GM12878 (cell line): Measurements from ENCODE around the gene MB21D2. TPM values are rescaled to one million over a fixed set of nuclear protein-coding genes. Genes with fewer than 3 reads are reported as not detected.
A peak's percentile ranks its signal among the peaks of the same experiment; 100 is the strongest.

Source experiments
- ATAC-seq: fragments of 200-7000 bp; cut with Tn5 transposase; 3 replicates; pipeline ENCODE4 v1.9.1; 2020; ENCODE audit warnings: mild to moderate bottlenecking, moderate library complexity
- BruUV-seq: library from RNA; stranded (reverse); fragments of 400-500 nt; replicated peaks from 2 replicates; lab custom pipeline; 2021; lab: Mats Ljungman, UMichigan
- CTCF ChIA-PET: fragments of 300-600 bp; sonication (Branson Sonifier 250); formaldehyde crosslinking; extraction: SDS; loops from one replicate; lab custom pipeline; 2021; ENCODE audit warnings: inconsistent platforms; lab: Yijun Ruan, JAX
- POLR2A ChIA-PET: fragments of 350-600 bp; formaldehyde crosslinking; extraction: SDS; loops from one replicate; lab custom pipeline; 2021; ENCODE audit warnings: inconsistent platforms; lab: Charles Lee
- RAD21 ChIA-PET: fragments of 300-600 bp; sonication (Branson Sonifier 250); formaldehyde crosslinking; loops from one replicate; lab custom pipeline; 2023; ENCODE audit warnings: antibody characterized with exemption; ENCODE audit not compliant: unreplicated experiment; lab: Charles Lee
- SMC1A ChIA-PET: fragments of 300-600 bp; sonication (Branson Sonifier 250); formaldehyde crosslinking; loops from one replicate; lab custom pipeline; 2023; ENCODE audit not compliant: unreplicated experiment, uncharacterized antibody; lab: Charles Lee
- DNase-seq: peaks from one replicate; pipeline ENCODE4 v3.0.0-alpha.2; 2011; ENCODE audit warnings: low read depth, low spot score
- FAIRE-seq: peaks from 3 replicates; lab custom pipeline; 2011; peaks lifted over from hg19 to GRCh38; lab: Jason Lieb, UNC
- H2AFZ ChIP-seq: 2 replicates; pipeline ENCODE4 v1.6.0; 2011; ENCODE audit warnings: low read depth, low read length, control low read depth; ENCODE audit not compliant: control insufficient read depth
- H3K27ac ChIP-seq: 2 replicates; pipeline ENCODE4 v1.5.1; 2011; ENCODE audit warnings: control low read depth; ENCODE audit not compliant: control insufficient read depth, insufficient read depth
- H3K27me3 ChIP-seq, 2 experiments: replicated peaks in 1 of 2; 2 replicates each; pipeline versions ENCODE4 v1.6.0 to v1.6.1; 2011; ENCODE audit warnings: low read length in 1 of 2; ENCODE audit not compliant: control insufficient read depth in 2 of 2, insufficient read depth in 2 of 2
- H3K36me3 ChIP-seq, 2 experiments: 2 replicates each; pipeline ENCODE4 v1.5.1; 2011; ENCODE audit warnings: low read length in 1 of 2; ENCODE audit not compliant: control insufficient read depth in 2 of 2, insufficient read depth in 2 of 2
- H3K4me1 ChIP-seq: 2 replicates; pipeline ENCODE4 v1.6.1; 2011; ENCODE audit warnings: mild to moderate bottlenecking, low read length, moderate library complexity, mixed read lengths; ENCODE audit not compliant: control insufficient read depth, insufficient read depth
- H3K4me2 ChIP-seq: 2 replicates; pipeline ENCODE4 v1.6.0; 2011; ENCODE audit warnings: control low read depth; ENCODE audit not compliant: control insufficient read depth, insufficient read depth
- H3K4me3 ChIP-seq: fragments of 200-600 bp; sonication (generic); 2 replicates; pipeline ENCODE4 v1.5.1; 2016
- H3K79me2 ChIP-seq: 2 replicates; pipeline ENCODE4 v1.6.0; 2011; ENCODE audit warnings: low read length; ENCODE audit not compliant: control insufficient read depth, insufficient read depth
- H3K9ac ChIP-seq: 2 replicates; pipeline ENCODE4 v1.8.0; 2011; ENCODE audit warnings: low read length, control low read depth, mixed read lengths; ENCODE audit not compliant: control insufficient read depth, insufficient read depth
- H3K9me3 ChIP-seq: replicated peaks from 3 replicates; pipeline ENCODE4 v1.5.1; 2011; ENCODE audit warnings: mild to moderate bottlenecking, low read length; ENCODE audit not compliant: control insufficient read depth, insufficient read depth
- H4K20me1 ChIP-seq: 2 replicates; pipeline ENCODE4 v1.6.0; 2011; ENCODE audit not compliant: control insufficient read depth, insufficient read depth
- BACH1 ChIP-seq: fragments of 450-650 bp; IDR thresholded peaks from 2 replicates; pipeline ENCODE4 v1.6.1; 2017; ENCODE audit warnings: mild to moderate bottlenecking, borderline replicate concordance
- BCLAF1 ChIP-seq: fragments of 450-650 bp; IDR thresholded peaks from 2 replicates; pipeline ENCODE4 v1.6.1; 2017; ENCODE audit warnings: antibody characterized with exemption, mild to moderate bottlenecking, moderate library complexity
- CBX3 ChIP-seq: fragments of 200-600 bp; sonication (generic); IDR thresholded peaks from 2 replicates; pipeline ENCODE4 v1.6.1; 2016; ENCODE audit warnings: low read depth, borderline replicate concordance
- CHD2 ChIP-seq: IDR thresholded peaks from 2 replicates; pipeline ENCODE4 v1.6.1; 2011; ENCODE audit warnings: low read depth, low read length, improper control_type of control experiment, borderline replicate concordance
- EZH2 ChIP-seq: IDR thresholded peaks from 2 replicates; pipeline ENCODE4 v1.6.1; 2012; ENCODE audit warnings: low read depth, mild to moderate bottlenecking, control low read depth, inconsistent platforms, low read length, borderline replicate concordance; ENCODE audit not compliant: control insufficient read depth
- KLF5 ChIP-seq: fragments of 450-650 bp; IDR thresholded peaks from 2 replicates; pipeline ENCODE4 v1.6.1; 2014; ENCODE audit warnings: mild to moderate bottlenecking; ENCODE audit not compliant: partially characterized antibody
- NKRF ChIP-seq: fragments of 450-650 bp; conservative IDR thresholded peaks from 2 replicates; pipeline ENCODE4 v1.6.1; 2017; ENCODE audit warnings: mild to moderate bottlenecking, moderate library complexity
- RBBP5 ChIP-seq: fragments of 200-600 bp; sonication (generic); conservative IDR thresholded peaks from 2 replicates; pipeline ENCODE4 v1.6.1; 2016
- RFX5 ChIP-seq: IDR thresholded peaks from 2 replicates; pipeline ENCODE4 v1.6.1; 2011; ENCODE audit warnings: low read depth, low read length, improper control_type of control experiment
- SIN3A ChIP-seq: IDR thresholded peaks from 2 replicates; pipeline ENCODE4 v1.6.1; 2012; ENCODE audit warnings: low read depth, low read length, improper control_type of control experiment
- SRF ChIP-seq, 2 experiments: IDR thresholded peaks; 2 replicates each; pipeline ENCODE4 v1.6.1; 2011; ENCODE audit warnings: low read depth in 2 of 2, low read length in 2 of 2, mild to moderate bottlenecking in 1 of 2, moderate library complexity in 1 of 2
- STAT1 ChIP-seq: fragments of 450-650 bp; conservative IDR thresholded peaks from 2 replicates; pipeline ENCODE4 v1.6.1; 2014; ENCODE audit warnings: antibody characterized with exemption, mild to moderate bottlenecking
- ZNF274 ChIP-seq: IDR thresholded peaks from one replicate; pipeline ENCODE4 v1.8.0; 2011; ENCODE audit not compliant: insufficient read length, insufficient read depth
- ZNF384 ChIP-seq: IDR thresholded peaks from 2 replicates; pipeline ENCODE4 v1.6.1; 2012; ENCODE audit warnings: low read depth, mild to moderate bottlenecking, low read length, improper control_type of control experiment, borderline replicate concordance
- WGBS: methylation state at CpG from one replicate; pipeline ENCODE4 v1.1.6; 2016; ENCODE audit warnings: low lambda C conversion rate; ENCODE audit not compliant: insufficient replicate concordance, insufficient coverage; ENCODE audit errors: missing lambda C conversion rate; 5-methylcytosine and 5-hydroxymethylcytosine counted together
- in situ Hi-C: fragments of 300-500 bp; cut with MboI; formaldehyde crosslinking; loops from 9 replicates; pipeline ENCODE4 v1.14.3; 2018; ENCODE audit warnings: mixed read lengths
- intact Hi-C: fragments of 100-400 bp; cut with micrococcal nuclease; formaldehyde crosslinking; loops from one replicate; pipeline ENCODE4 v1.14.2; 2022; ENCODE audit not compliant: unreplicated experiment
- polyA plus RNA-seq, 11 experiments: library from polyadenylated mRNA; depleted of rRNA in 4 of 11; unstranded in 6 of 11; stranded (reverse) in 5 of 11; fragments of >200 nt; fragmentation: Nextera tagmentation in 4 of 11; fragmentation: Illumina TruSeq in 1 of 11; extraction: Ambion mirVana in 4 of 11; extraction: Trizol in 1 of 11; gene quantifications; 1 replicate in 1 of 11; 2 replicates in 10 of 11; pipeline versions ENCODE4 v1.2.1 to v1.2.3, GENCODE V29; 2011 to 2016; ENCODE audit warnings: inconsistent platforms in 2 of 11, missing spikeins in 2 of 11, low read depth in 1 of 11
- total RNA-seq, 4 experiments: library from RNA; depleted of rRNA in 3 of 4; stranded (reverse); fragments of >200 nt in 3 of 4; fragmentation: Illumina TruSeq in 1 of 4; extraction: Trizol in 1 of 4; gene quantifications; 2 replicates each; pipeline versions ENCODE4 v1.2.1 to v1.2.3, GENCODE V29; 2013 to 2021

MB21D2 gene
- total and polyA plus RNA-seq, 10 of the 15 experiments (the other 5 are each of a cell fraction or from before 2014, with no cell fraction given) = 7.9 to 21.2 (median 15.3) TPM

- RAD21 ChIA-PET = interaction anchor here (1.2 to 2.4 kb wide), 6 partner anchors 14 to 128 kb away, joined by 3 to 10 read pairs (median 3); partner anchors contain the start of gene MB21D2
- no peak for TF ChIP-seq CHD2
- no peak for TF ChIP-seq CBX3
- no peak for TF ChIP-seq SRF (IDR thresholded peaks at IDR 0.05; ENCODE audit: low read depth in 2 of 2, low read length in 2 of 2)
- no peak for TF ChIP-seq ZNF384
- TF ChIP-seq NKRF = no peak
- no peak for TF ChIP-seq ZNF274
- no peak for TF ChIP-seq STAT1
- no peak for TF ChIP-seq RFX5
- no peak for TF ChIP-seq KLF5
- no peak for TF ChIP-seq BCLAF1
- TF ChIP-seq BACH1 = no peak
- TF ChIP-seq SIN3A = no peak
- TF ChIP-seq RBBP5 = no peak
- no peak for TF ChIP-seq EZH2
- TF ChIP-seq, all 136 proteins: peak for 0
- H3K9me3 ChIP-seq = no peaks in the 10 kb centered on the region
- no peak overlapping the region for H3K4me3 ChIP-seq
- ChIA-PET CTCF (interaction anchor here (1.0 to 2.2 kb wide), 3 partner anchors 18 to 129 kb away, joined by 3 to 11 read pairs (median 3); no protein-coding TSS in a partner anchor), POLR2A (interaction anchor here (2.4 to 2.5 kb wide), 2 partner anchors 14 to 17 kb away, joined by 6 to 11 read pairs; partner anchors contain the start of gene MB21D2), SMC1A (interaction anchor here (0.6 to 2.5 kb wide), 10 partner anchors 8 to 119 kb away, joined by 3 to 15 read pairs (median 4); partner anchors contain the start of gene MB21D2)
- no peaks in the 10 kb centered on the region for H3K4me1 ChIP-seq
- no peaks in the 10 kb centered on the region for H3K79me2 ChIP-seq
- H3K27ac ChIP-seq = no peak overlapping the region
- 38% methylated on average over 3 of the region's 3 CpGs for WGBS
- H2AFZ ChIP-seq = no peak overlapping the region
- no peak overlapping the region for H3K4me2 ChIP-seq
- no peak for DNase-seq
- H3K27me3 ChIP-seq = no peaks in the 10 kb centered on the region
- peak; percentile 53 for ATAC-seq
- no peak for FAIRE-seq
- no peak overlapping the region for H3K9ac ChIP-seq
- intact Hi-C loops (no loop called here), in situ Hi-C loops (no loop called here)
- no peaks in the 10 kb centered on the region for H4K20me1 ChIP-seq
- no peaks in the 10 kb centered on the region for H3K36me3 ChIP-seq
- BruUV-seq = no TSS peak
Observed at GRCh38 chr3:192931825-192932224, 14.2 kb upstream of the MB21D2 start.
